Mammary epithelial cell (primary cell): ENCODE results near the gene MPV17L.

Experiments used
- CTCF ChIP-seq, 2 donors: IDR thresholded peaks in 1 of 2; conservative IDR thresholded peaks in 1 of 2; 2 replicates each; pipeline ENCODE4 v1.5.1; 2011 to 2012; ENCODE audit warnings: inconsistent platforms in 2 of 2, low read length in 2 of 2, mild to moderate bottlenecking in 2 of 2, control low read depth in 1 of 2, low read depth in 1 of 2; ENCODE audit not compliant: insufficient read depth in 1 of 2; ENCODE audit errors: extremely low read depth in 1 of 2
- EZH2 ChIP-seq: IDR thresholded peaks from 2 replicates; pipeline ENCODE4 v1.6.1; 2012; ENCODE audit warnings: low read length, inconsistent platforms, borderline replicate concordance

- TF ChIP-seq CTCF (conservative IDR thresholded peaks at IDR 0.05 in 1 of 2, IDR thresholded peaks at IDR 0.05 in 1 of 2; ENCODE audit: extremely low read depth in 1 of 2, insufficient read depth in 1 of 2, low read depth in 1 of 2, low read length in 2 of 2) (no peak), EZH2 (no peak)
Measured at GRCh38 chr16:15457400-15457799, 61.8 kb downstream of the MPV17L start.
